GM12878 (cell line): ENCODE data around the gene ATF4. TPM values are rescaled to one million over a fixed set of nuclear protein-coding genes. Genes with fewer than 3 reads are reported as not detected.

Experiments used
- EGR1 ChIP-seq, 2 experiments: IDR thresholded peaks; 1 replicate in 1 of 2; 2 replicates in 1 of 2; pipeline ENCODE4 v1.6.1; 2011 to 2012; ENCODE audit warnings: low read depth in 2 of 2, low read length in 2 of 2, borderline replicate concordance in 1 of 2, mild to moderate bottlenecking in 1 of 2, moderate library complexity in 1 of 2
- FOXK2 ChIP-seq: fragments of 450-650 bp; IDR thresholded peaks from 2 replicates; pipeline ENCODE4 v1.6.1; 2017; ENCODE audit warnings: mild to moderate bottlenecking, moderate library complexity
- HDAC2 ChIP-seq: fragments of 200-600 bp; sonication (generic); IDR thresholded peaks from 2 replicates; pipeline ENCODE4 v1.6.1; 2017
- IRF4 ChIP-seq: IDR thresholded peaks from 2 replicates; pipeline ENCODE4 v1.6.1; 2011; ENCODE audit warnings: low read depth, low read length
- NFYB ChIP-seq: IDR thresholded peaks from 2 replicates; pipeline ENCODE4 v1.6.1; 2011; ENCODE audit warnings: low read depth, mild to moderate bottlenecking, low read length, improper control_type of control experiment, moderate library complexity; ENCODE audit not compliant: insufficient read depth
- SMAD5 ChIP-seq: IDR thresholded peaks from 2 replicates; pipeline ENCODE4 v1.6.1; 2016; ENCODE audit warnings: antibody characterized with exemption, low read depth
- SREBF1 ChIP-seq: IDR thresholded peaks from 2 replicates; pipeline ENCODE4 v1.6.1; 2012; ENCODE audit warnings: mild to moderate bottlenecking, low read length
- TBL1XR1 ChIP-seq: IDR thresholded peaks from 2 replicates; pipeline ENCODE4 v1.6.1; 2012; ENCODE audit warnings: low read depth, low read length, improper control_type of control experiment
- polyA plus RNA-seq, 11 experiments: library from polyadenylated mRNA; depleted of rRNA in 4 of 11; unstranded in 6 of 11; stranded (reverse) in 5 of 11; fragments of >200 nt; fragmentation: Nextera tagmentation in 4 of 11; fragmentation: Illumina TruSeq in 1 of 11; extraction: Ambion mirVana in 4 of 11; extraction: Trizol in 1 of 11; gene quantifications; 1 replicate in 1 of 11; 2 replicates in 10 of 11; pipeline versions ENCODE4 v1.2.1 to v1.2.3, GENCODE V29; 2011 to 2016; ENCODE audit warnings: inconsistent platforms in 2 of 11, missing spikeins in 2 of 11, low read depth in 1 of 11
- total RNA-seq, 4 experiments: library from RNA; depleted of rRNA in 3 of 4; stranded (reverse); fragments of >200 nt in 3 of 4; fragmentation: Illumina TruSeq in 1 of 4; extraction: Trizol in 1 of 4; gene quantifications; 2 replicates each; pipeline versions ENCODE4 v1.2.1 to v1.2.3, GENCODE V29; 2013 to 2021
- TF ChIP-seq, protein P1 (sequence below): fragments of 450-650 bp; IDR thresholded peaks from 2 replicates; pipeline ENCODE4 v1.6.1; 2017; ENCODE audit warnings: low read depth, mild to moderate bottlenecking, moderate library complexity
- TF ChIP-seq, protein P2 (sequence below): fragments of 450-650 bp; formaldehyde crosslinking; IDR thresholded peaks from 2 replicates; pipeline ENCODE4 v1.4.0; 2022; ENCODE audit warnings: mild to moderate bottlenecking, moderate library complexity
- TF ChIP-seq, protein P3 (sequence below): IDR thresholded peaks from 2 replicates; pipeline ENCODE4 v1.6.1; 2011; ENCODE audit warnings: borderline replicate concordance, low read depth, mild to moderate bottlenecking, moderate library complexity, mixed read lengths, low read length; ENCODE audit not compliant: insufficient read depth; ENCODE audit errors: extremely low read length

Gene ATF4
- total and polyA plus RNA-seq, 10 of the 15 experiments (the other 5 are each of a cell fraction or from before 2014, with no cell fraction given) = 88.3 to 605 (median 320) TPM

DNA sequence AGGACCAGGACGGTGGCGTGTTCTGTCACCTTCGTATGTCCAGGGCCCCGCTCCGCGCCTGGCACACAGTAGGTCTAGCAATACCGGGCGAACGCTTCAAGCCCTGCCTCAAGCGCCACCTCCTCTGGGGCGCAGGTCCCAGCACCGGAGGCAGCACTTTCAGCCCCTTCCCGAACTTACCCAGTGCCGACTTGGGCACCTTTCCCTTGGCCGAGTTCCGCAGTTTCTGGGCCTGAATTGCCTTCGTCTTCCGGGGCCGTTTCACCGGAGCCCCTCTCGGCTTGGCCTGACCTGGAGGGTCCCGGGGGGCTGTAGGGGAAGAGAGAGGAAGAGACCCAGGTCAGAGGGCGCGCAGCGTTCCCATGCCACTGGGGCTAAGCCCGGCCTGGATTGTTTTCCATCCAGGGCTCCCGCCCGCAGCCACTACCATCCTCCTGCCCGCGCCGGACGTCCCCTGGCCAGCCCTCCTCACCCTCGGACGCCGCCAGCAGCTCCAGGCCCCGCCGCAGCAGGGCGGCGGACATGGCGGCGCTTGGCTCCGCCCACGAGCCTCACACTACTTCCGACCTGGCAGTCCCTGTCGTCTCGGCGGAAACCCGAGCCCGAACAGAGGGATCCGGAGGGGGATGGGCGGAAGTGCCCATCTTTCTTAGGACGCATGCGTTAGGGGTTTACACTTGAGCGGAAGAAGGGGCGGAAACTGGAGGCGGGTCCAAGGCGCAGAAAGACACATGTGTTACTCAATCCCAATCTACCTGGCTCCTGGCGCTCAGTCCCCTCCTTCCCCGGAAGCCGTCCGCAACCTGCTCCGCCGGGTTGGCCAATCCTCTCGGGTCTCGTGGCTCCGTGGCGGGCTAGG is 12.1 kb downstream of the ATF4 start, which contains the start of gene RPS19BP1 (continued):
- TF ChIP-seq, protein P1, sequence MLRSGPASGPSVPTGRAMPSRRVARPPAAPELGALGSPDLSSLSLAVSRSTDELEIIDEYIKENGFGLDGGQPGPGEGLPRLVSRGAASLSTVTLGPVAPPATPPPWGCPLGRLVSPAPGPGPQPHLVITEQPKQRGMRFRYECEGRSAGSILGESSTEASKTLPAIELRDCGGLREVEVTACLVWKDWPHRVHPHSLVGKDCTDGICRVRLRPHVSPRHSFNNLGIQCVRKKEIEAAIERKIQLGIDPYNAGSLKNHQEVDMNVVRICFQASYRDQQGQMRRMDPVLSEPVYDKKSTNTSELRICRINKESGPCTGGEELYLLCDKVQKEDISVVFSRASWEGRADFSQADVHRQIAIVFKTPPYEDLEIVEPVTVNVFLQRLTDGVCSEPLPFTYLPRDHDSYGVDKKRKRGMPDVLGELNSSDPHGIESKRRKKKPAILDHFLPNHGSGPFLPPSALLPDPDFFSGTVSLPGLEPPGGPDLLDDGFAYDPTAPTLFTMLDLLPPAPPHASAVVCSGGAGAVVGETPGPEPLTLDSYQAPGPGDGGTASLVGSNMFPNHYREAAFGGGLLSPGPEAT = peak; percentile 35; the same call in 1 of the 2 replicates
- TF ChIP-seq HDAC2 (no peak), EGR1 (IDR thresholded peaks at IDR 0.05; ENCODE audit: borderline replicate concordance in 1 of 2, low read depth in 2 of 2, low read length in 2 of 2) (peak; percentile 13 to 62; a peak in 2 of 3 replicates), FOXK2 (peak; percentile 71), TBL1XR1 (no peak), SREBF1 (no peak), IRF4 (0 out of 2 replicates have a peak, but pooled peaks have one; percentile 10), NFYB (peak; percentile 88), SMAD5 (peak; percentile 54; the same call in 1 of the 2 replicates)
- TF ChIP-seq, protein P2, sequence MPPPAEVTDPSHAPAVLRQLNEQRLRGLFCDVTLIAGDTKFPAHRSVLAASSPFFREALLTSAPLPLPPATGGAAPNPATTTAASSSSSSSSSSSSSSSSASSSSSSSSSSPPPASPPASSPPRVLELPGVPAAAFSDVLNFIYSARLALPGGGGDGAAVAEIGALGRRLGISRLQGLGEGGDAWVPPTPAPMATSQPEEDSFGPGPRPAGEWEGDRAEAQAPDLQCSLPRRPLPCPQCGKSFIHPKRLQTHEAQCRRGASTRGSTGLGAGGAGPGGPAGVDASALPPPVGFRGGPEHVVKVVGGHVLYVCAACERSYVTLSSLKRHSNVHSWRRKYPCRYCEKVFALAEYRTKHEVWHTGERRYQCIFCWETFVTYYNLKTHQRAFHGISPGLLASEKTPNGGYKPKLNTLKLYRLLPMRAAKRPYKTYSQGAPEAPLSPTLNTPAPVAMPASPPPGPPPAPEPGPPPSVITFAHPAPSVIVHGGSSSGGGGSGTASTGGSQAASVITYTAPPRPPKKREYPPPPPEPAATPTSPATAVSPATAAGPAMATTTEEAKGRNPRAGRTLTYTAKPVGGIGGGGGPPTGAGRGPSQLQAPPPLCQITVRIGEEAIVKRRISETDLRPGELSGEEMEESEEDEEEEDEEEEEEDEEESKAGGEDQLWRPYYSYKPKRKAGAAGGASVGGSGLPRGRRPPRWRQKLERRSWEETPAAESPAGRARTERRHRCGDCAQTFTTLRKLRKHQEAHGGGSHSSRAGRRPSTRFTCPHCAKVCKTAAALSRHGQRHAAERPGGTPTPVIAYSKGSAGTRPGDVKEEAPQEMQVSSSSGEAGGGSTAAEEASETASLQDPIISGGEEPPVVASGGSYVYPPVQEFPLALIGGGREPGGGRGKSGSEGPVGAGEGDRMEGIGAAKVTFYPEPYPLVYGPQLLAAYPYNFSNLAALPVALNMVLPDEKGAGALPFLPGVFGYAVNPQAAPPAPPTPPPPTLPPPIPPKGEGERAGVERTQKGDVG (CRISPR knock-in tag) = no peak
- TF ChIP-seq, protein P3, sequence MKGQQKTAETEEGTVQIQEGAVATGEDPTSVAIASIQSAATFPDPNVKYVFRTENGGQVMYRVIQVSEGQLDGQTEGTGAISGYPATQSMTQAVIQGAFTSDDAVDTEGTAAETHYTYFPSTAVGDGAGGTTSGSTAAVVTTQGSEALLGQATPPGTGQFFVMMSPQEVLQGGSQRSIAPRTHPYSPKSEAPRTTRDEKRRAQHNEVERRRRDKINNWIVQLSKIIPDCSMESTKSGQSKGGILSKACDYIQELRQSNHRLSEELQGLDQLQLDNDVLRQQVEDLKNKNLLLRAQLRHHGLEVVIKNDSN = peak; percentile 51
